ENCODE measurements around the gene PDZRN3. TPM values are rescaled to one million over a fixed set of nuclear protein-coding genes. Genes with fewer than 3 reads are reported as not detected.

PDZRN3 gene
- total RNA-seq (2014; rRNA removed; shearing (Covaris generic)): 4.0 and 5.2 TPM in 2 replicates
- 10.1 and 12.5 TPM in 2 replicates for polyA plus RNA-seq (2015; cell fraction: cytosol; rRNA removed)
- 5.0 and 6.1 TPM in 2 replicates for polyA plus RNA-seq (2015; cell fraction: nucleus; rRNA removed)

DNA sequence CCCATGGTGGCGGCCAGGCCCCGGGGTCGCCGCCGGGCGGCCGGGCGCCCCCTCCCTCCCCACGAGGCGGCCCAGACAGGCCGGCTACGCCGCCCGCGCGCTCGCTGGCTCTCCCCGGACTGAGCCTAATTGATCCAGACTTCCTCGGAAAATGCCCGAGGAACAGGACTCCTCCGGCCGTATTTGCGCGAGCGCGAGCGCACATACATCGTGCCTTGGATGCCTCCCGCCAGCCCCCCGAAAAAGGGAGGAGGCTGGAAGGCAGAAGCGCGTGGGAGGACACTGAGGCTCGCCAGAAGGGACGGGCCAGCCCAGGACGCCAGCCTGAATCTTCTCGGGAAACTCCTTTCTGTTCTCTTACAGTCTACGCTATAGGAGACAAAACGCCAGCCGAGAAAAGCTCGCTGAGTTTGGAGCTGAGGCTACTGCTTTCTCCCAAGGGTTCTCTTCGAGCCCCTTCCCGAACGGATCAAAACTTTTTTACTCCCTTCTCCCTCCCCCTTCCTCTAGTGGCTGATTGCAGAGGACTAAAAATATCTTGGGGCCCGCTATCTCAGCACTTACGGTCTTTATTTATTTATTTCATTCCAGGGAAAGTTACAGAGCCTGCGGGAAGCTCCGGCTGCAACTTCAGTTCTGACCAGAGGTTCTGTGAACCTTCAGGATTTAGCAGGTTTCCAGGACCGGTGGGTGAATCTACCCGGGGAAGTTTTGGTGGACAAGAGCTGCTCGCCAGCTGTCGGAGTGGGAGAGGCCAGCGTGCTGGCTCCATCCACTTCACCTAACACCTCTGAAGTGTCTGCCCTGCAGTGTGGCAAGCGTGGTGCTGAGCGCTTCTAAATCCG, at the start of gene PDZRN3:
Gene PDZRN3 (minus strand): TSS at position 121 of the 845 bp plus-strand sequence.
- peak; percentile 59 for DNase-seq (ENCODE audit: low read depth, low spot score)
- in situ Hi-C loops (cut with HindIII; ENCODE audit: low pct_unique_long_range_greater_than_20kb, low sequenced_read_pairs): no loop called here

DNA sequence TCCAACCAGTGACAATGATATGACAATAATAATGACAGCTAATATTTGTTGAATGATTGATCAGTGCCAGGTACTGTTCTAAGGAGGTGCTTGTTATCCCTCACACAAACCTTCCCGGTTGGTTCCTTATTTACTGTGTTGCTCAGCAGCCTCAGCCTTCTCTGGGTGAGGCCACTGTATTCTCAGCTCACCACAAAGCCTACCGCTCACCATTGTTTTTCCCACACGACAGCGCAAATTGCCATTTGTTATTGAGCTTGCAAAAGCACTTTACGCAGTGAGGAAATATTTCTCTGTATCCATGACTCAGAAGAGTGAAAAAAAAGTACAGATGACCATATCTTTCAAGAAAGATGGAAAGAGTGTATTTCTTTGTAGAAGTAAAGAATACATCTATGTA, 49.5 kb upstream of the PDZRN3 start:
- in situ Hi-C loops (cut with HindIII; ENCODE audit: low pct_unique_long_range_greater_than_20kb, low sequenced_read_pairs): no loop called here
- DNase-seq (ENCODE audit: low read depth, low spot score): no peak

DNA sequence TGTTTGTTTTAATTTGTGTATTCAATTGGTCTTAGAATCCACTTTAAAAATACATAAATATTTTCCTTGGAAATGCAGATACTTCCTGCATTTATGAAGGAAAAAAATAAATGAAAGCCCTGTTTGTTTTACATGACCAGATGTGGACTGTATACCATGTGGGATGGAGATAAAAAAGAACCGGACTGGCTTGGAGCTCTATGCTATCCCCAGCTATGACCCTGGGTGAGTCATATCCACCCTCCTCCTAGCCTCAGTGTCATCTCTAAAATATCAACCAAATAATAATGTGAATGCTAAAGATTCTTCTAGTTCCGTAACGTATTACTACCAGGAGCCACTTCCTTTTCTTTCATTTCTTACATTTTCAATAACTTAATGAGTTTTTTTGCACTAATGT, 44.5 kb upstream of the PDZRN3 start:
- in situ Hi-C loops (cut with HindIII; ENCODE audit: low pct_unique_long_range_greater_than_20kb, low sequenced_read_pairs): no loop called here
- DNase-seq (ENCODE audit: low read depth, low spot score): no peak

DNA sequence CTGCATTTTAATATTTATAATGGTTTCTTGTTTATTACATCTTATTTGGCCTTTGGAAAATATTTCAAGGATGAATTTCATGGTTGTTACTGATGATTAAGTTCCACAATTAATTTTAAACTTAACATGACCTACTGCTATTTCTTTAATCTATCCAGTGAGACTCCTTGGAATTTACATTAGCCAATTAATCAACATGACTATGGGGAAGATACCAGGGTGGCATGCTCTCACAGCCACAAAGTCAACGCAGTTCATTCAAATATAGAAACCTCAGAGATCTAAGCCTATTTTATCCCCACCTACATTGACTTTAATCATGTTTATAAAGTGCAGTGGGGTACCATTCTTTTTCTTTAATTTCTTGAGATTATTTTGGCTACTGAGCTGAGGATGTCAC, 43.6 kb upstream of the PDZRN3 start:
- no peak for DNase-seq (ENCODE audit: low read depth, low spot score)
- in situ Hi-C loops (cut with HindIII; ENCODE audit: low pct_unique_long_range_greater_than_20kb, low sequenced_read_pairs): no loop called here

DNA sequence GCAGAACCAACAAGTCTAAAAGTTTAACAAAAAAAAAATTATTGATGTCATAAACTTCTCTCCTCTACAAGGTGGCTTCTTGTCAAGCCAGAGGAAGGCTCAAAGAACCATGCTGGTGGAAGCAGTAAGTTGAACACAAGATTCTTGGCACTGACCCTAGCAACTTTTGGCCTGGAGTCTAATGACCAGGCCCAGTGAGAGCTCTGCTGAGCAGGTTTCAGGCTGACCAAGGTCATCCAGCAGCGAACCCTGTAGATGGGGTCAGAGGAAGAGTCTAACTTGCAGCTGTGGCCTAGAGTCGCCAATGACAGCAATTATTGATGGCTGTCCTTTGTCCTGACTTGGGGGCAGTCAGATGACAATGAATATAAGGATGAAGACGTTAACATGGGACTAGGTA, 43.1 kb upstream of the PDZRN3 start:
- in situ Hi-C loops (cut with HindIII; ENCODE audit: low pct_unique_long_range_greater_than_20kb, low sequenced_read_pairs): no loop called here
- no peak for DNase-seq (ENCODE audit: low read depth, low spot score)

DNA sequence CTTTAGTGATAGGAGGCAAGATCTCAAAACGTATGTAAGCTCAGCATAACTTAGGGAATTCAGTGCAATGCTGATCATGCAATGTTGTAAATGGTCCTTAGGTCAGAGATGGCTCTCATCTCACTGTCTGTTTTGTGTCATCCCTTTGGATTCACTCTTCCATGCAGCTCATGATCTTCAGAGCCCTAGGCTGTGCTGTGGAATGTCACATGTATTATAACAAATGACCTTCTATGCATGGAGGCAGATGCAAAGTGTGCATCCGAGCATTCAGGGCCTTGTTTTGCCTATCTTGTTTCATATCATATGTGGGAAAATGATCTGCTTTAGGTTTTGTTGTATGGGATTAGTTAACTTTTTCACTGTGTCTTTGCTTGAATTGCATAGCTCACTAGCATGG, 40.5 kb upstream of the PDZRN3 start:
- DNase-seq (ENCODE audit: low read depth, low spot score): peak; percentile 26
- in situ Hi-C loops (cut with HindIII; ENCODE audit: low pct_unique_long_range_greater_than_20kb, low sequenced_read_pairs): no loop called here

DNA sequence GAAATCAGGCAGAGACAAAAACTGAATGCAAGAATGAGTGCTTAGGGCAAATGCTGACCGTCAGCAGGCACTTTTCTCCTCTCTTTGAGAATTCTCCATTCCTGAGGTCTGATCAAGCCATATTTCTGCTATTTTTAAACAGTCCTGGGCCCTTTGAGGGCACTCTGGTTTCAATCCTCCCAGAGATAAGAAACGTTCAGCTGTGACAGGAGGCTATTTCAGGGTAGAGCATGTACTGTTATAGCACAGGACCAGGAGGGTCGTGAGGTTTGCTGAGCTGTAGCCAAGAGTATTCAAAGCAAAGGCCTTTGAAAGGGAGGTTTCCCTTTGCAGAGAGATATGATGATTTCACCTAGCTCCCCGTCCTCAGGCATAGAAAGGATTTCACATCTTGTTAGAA, 39.6 kb upstream of the PDZRN3 start:
- no peak for DNase-seq (ENCODE audit: low read depth, low spot score)
- in situ Hi-C loops (cut with HindIII; ENCODE audit: low pct_unique_long_range_greater_than_20kb, low sequenced_read_pairs): no loop called here

DNA sequence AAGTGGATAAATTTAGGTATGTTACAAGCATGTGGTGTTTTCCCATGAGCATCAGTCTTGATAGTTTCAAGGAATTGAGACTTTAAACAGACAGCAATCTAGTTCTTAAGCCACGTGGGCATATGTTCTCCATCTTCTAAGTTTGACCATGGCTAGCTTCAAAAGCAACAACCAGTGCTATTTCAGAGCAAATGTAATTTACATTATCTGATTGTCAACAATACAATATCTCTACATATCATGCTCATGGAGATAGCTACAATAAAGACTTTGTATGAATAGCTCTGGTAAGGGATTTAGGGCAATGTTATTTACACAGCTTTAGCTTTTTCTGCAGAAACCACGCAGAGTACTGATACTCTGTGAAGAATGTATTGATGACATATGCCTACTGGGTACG, 38.8 kb upstream of the PDZRN3 start:
- no peak for DNase-seq (ENCODE audit: low read depth, low spot score)
- in situ Hi-C loops (cut with HindIII; ENCODE audit: low pct_unique_long_range_greater_than_20kb, low sequenced_read_pairs): no loop called here

DNA sequence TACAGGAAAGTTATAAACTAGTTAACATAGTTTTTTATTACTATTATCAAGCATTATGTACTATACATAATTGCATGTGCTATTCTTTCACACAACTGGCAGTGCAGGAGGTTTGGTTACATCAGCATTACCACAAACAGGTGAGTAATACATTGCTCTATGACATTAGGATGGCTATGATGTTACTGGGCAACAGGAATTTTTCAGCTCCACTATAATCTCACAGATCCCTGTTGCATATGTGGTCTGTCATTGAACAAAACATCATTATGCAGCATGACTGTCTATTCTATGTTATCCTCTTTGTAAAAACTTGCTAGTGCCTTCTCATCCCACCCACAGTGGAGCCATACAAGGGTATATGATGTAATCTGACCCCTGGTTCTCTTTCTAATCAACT, 36.5 kb upstream of the PDZRN3 start:
- no peak for DNase-seq (ENCODE audit: low read depth, low spot score)
- in situ Hi-C loops (cut with HindIII; ENCODE audit: low pct_unique_long_range_greater_than_20kb, low sequenced_read_pairs): no loop called here

DNA sequence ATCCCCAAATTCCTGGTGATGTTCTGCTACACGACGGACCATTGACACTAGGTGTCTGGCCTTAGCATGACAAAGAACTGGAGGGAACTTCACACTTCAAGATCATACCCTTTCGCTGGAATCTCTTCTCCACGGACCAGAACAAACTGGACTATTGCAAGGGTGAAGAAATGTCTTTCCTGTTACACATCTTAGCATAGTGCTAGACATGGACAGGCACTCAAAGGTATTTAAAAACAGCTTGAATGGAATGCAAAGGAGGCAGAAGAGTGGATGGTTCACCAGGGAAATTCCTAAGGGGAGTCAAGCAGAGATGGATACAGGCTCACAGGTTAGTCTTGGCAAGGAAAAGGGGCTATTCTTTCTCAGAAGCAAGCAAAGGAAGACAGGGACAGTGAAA, 33.5 kb upstream of the PDZRN3 start:
- in situ Hi-C loops (cut with HindIII; ENCODE audit: low pct_unique_long_range_greater_than_20kb, low sequenced_read_pairs): no loop called here
- DNase-seq (ENCODE audit: low read depth, low spot score): no peak

DNA sequence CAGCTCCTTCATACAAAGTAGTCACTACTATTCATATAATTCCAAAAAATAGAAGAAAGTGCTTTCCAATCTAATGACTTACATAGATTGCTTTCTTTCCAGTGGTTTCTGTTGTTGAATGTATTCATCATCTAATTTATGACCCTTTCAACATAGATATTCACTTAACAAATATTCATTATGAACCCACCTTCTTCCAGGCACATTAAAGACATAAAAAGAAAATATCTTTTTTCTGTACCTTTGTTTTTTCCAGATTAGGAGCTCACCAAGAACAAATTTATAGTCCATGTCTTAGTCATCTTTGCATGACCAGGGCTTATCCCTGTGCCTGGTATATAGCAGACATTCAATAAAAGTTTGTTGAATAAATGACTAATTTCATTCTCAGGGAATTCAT, 32.4 kb upstream of the PDZRN3 start:
- in situ Hi-C loops (cut with HindIII; ENCODE audit: low pct_unique_long_range_greater_than_20kb, low sequenced_read_pairs): no loop called here
- DNase-seq (ENCODE audit: low read depth, low spot score): no peak

DNA sequence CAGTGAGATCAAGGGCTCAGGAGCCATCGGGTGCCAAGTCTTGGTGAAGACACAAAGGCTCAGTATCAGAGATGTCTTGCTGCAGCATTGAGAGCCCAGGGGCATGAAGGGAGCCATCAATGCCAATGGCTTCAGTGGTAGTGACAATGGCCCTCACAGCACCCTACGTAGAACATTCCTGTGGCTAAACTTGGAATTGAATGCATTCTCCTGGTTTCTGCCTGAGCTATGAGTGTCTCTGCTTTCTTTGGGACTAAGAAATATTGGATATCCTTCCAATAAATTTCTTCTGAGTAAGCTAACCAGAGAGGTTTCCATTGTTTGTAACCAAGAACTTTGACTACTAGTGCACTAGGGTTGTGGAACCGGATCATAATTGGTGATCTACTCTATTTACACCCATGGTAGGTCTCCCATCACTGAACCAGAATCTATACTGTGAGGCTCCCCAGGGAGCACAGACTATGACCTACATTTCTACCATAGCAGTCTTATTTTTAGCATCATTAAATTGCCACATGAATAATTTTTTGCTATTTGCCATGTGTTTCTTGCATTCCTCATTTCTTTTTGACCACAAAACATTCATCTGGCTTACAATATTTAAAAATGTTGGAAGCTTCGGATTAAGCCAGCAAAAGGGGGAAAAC, 31.6 kb upstream of the PDZRN3 start:
- in situ Hi-C loops (cut with HindIII; ENCODE audit: low pct_unique_long_range_greater_than_20kb, low sequenced_read_pairs): no loop called here
- peak; percentile 35 for DNase-seq (ENCODE audit: low read depth, low spot score)

DNA sequence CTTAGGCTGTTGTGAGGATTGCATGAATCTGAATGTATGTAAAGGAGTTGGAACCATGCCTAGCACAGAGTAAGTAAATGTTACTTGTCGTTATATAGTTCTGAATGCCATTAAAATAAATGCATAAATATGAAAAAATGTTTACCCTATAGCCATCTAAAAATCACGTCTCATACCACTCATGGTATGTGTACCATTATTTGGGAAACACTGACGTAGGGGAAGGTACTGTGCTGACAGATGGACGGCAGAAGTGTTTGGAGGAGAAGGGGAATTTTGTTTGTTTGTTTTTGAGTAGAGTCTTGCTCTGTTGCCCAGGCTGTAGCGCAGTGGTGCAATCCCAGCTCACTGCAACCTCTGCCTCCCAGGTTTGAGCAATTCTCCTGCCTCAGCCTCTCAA, 30.5 kb upstream of the PDZRN3 start:
- in situ Hi-C loops (cut with HindIII; ENCODE audit: low pct_unique_long_range_greater_than_20kb, low sequenced_read_pairs): no loop called here
- no peak for DNase-seq (ENCODE audit: low read depth, low spot score)

DNA sequence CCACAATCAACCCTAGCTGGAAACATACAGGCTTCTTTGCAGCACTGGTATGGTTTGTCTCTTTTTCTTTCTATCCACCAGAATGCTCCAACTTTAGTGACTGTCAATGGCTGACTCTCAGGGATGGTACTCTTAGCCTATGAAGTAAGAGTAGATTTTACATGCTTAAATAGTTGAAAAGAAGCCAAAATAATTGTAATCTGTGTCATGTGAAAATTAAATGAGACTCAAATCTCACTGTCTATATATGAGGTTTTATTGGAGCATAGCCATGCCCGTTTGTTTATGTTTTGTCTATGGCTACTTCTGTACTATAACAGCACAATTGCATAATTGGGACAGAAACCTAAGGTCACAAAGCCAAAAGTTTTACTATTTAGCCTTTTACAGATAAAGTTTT, 29.1 kb upstream of the PDZRN3 start:
- in situ Hi-C loops (cut with HindIII; ENCODE audit: low pct_unique_long_range_greater_than_20kb, low sequenced_read_pairs): no loop called here
- DNase-seq (ENCODE audit: low read depth, low spot score): no peak

DNA sequence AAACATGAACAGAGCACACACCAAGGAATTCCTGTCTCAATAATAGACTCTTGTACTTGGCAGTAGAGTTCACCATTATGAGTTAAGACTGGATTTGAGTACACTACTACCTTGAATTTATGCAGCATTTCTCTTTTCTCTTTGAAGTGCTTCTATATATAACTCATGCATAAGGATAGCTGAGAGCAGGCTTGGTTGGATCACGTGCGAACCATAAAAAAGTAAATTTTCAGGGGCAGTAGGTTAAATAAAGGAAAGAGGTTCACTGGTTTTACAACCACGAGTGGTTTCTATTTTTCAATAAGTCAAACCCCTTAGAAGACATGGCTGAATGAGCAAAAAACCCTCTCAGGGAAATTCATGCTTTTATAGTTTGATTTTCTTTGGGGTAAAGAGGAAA, 28.6 kb upstream of the PDZRN3 start:
- in situ Hi-C loops (cut with HindIII; ENCODE audit: low pct_unique_long_range_greater_than_20kb, low sequenced_read_pairs): no loop called here
- no peak for DNase-seq (ENCODE audit: low read depth, low spot score)

DNA sequence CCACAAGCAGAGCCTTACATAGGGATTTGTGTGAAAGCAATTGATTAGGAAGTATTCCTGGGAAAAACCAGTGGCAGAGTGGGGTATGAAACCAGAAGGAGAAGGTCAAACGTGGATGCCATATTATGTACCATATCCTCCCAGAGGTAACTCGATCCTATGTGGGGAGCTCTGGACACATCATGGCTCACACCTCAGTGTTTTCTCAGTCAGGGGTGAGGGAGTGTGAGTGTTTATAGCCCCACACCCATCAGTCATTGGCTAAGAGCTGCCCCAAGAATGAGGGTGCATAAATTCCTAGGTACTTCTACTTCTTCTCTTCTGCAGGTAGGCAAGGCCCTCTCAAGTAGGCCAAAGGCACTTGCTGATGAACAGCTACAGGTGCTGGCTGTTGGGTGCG, 28.2 kb upstream of the PDZRN3 start:
- in situ Hi-C loops (cut with HindIII; ENCODE audit: low pct_unique_long_range_greater_than_20kb, low sequenced_read_pairs): no loop called here
- no peak for DNase-seq (ENCODE audit: low read depth, low spot score)

DNA sequence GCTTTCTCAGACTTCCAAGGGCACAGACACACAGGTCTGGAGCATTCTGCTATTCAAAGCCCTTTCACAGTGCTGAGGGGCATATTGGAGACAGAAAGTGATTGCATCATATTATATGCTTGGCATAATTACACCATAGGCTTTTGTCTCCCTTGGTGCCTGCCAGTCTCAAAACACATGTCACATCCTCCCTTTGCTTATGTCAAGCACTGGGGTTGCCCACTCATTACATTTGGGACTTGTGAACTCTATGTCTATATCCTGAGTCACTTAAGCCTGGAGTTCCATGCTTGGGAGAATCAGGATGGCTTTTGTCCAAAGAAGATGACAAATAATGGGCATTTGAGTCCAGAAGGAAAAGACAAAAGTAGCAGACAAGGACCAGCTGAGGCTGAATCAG, 12.3 kb upstream of the PDZRN3 start:
- DNase-seq (ENCODE audit: low read depth, low spot score): peak; percentile 21
- in situ Hi-C loops (cut with HindIII; ENCODE audit: low pct_unique_long_range_greater_than_20kb, low sequenced_read_pairs): no loop called here

DNA sequence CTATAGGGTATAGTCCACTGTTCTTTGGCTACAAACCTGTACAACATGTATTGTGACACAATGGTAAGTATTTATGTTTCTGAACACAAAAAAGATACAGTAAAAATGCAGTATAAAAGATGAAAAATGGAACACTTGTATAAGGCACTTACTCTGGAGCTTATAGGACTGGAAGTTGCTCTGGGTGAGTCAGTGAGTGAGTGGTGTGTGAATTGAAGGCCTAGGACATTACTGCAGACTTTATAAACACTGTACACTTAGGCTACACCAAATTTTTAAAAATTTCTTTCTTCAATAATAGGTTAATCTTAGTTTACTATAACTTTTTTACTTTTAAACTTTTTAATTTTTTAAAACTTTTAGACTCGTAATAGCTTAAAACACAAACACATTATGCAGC, 10.5 kb upstream of the PDZRN3 start:
- no peak for DNase-seq (ENCODE audit: low read depth, low spot score)
- in situ Hi-C loops (cut with HindIII; ENCODE audit: low pct_unique_long_range_greater_than_20kb, low sequenced_read_pairs): no loop called here

DNA sequence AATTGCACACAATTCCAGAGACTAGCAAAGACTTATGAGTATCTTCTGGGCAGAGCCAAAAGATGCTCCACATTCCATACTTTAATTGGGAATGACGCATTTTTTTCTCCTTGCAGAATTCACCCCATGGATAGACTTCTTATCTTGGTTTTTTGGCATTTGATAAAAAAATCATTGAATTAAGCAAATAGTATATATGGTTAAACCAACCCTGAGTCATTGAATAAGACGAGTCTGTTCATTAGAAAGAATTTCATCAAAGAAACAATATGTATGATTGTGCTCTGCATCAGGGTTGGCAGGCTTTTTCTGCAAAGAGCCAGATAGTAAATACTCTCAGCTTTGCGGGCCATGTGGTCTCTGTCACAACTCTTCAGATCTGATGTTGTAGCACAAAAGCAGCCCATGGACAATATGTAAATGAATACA, 9.2 kb upstream of the PDZRN3 start:
- no peak for DNase-seq (ENCODE audit: low read depth, low spot score)
- in situ Hi-C loops (cut with HindIII; ENCODE audit: low pct_unique_long_range_greater_than_20kb, low sequenced_read_pairs): no loop called here

Measured in SK-MEL-5 (cell line).